NCI-H82 (cell line): Measurements from ENCODE around the gene CCRL2.
"Not testable (repeated sequence)": the region's sequence is repeated elsewhere in the genome, so short reads cannot be mapped to it uniquely, and the experiment has no call there.

Experiments
- DNase-seq: peaks from one replicate; lab custom pipeline; 2025; lab: John Stamatoyannopoulos, UW

The CCRL2 gene

GRCh38 chr3:46405301-46406019 lies 1.6 kb upstream of the CCRL2 start:
- DNase-seq, result no peak

GRCh38 chr3:46406443-46406787 lies 644 bp upstream of the CCRL2 start:
- no peak for DNase-seq

GRCh38 chr3:46407970-46408369 lies 911 bp downstream of the CCRL2 start:
- DNase-seq, result no peak

- no peak for DNase-seq
Measured at GRCh38 chr3:46408853-46409252, 1.8 kb downstream of the CCRL2 start.

GRCh38 chr3:46409739-46410489 lies 2.9 kb downstream of the CCRL2 start:
- no peak for DNase-seq

GRCh38 chr3:46410669-46411068 lies 3.6 kb downstream of the CCRL2 start:
- no peak for DNase-seq

GRCh38 chr3:46411271-46411670 lies 4.2 kb downstream of the CCRL2 start:
- no peak for DNase-seq

GRCh38 chr3:46412786-46413298 lies 5.8 kb downstream of the CCRL2 start:
- no peak for DNase-seq

- no peak for DNase-seq
Measured at GRCh38 chr3:46413951-46414350, 6.9 kb downstream of the CCRL2 start.

GRCh38 chr3:46414739-46415138 lies 7.7 kb downstream of the CCRL2 start:
- no peak for DNase-seq

- DNase-seq, result no peak
Measured at GRCh38 chr3:46416125-46416810, 9.2 kb downstream of the CCRL2 start.

- no peak for DNase-seq
Measured at GRCh38 chr3:46416811-46417510, 9.9 kb downstream of the CCRL2 start.

GRCh38 chr3:46417841-46418611 lies 11.0 kb downstream of the CCRL2 start:
- no peak for DNase-seq

GRCh38 chr3:46419816-46420215 lies 12.8 kb downstream of the CCRL2 start:
- DNase-seq, result no peak

- no peak for DNase-seq
Measured at GRCh38 chr3:46420931-46421330, 13.9 kb downstream of the CCRL2 start.

GRCh38 chr3:46422617-46423016 lies 15.6 kb downstream of the CCRL2 start:
- DNase-seq, result no peak

- DNase-seq, result no peak
Measured at GRCh38 chr3:46423588-46423987, 16.5 kb downstream of the CCRL2 start.

GRCh38 chr3:46426476-46426875 lies 19.4 kb downstream of the CCRL2 start:
- DNase-seq, result not testable (repeated sequence)

GRCh38 chr3:46427404-46427803 lies 20.3 kb downstream of the CCRL2 start:
- not testable (repeated sequence) for DNase-seq

GRCh38 chr3:46427916-46428833 lies 21.1 kb downstream of the CCRL2 start:
- no peak for DNase-seq
